ENCODE results near the gene DICER1. TPM values are rescaled to one million over a fixed set of nuclear protein-coding genes. Genes with fewer than 3 reads are reported as not detected.
A peak's percentile ranks its signal among the peaks of the same experiment; 100 is the strongest.

The DICER1 gene
- total and polyA plus RNA-seq, 12 donors = 7.1 to 81.5 (median 32.1) TPM

- TF ChIP-seq POLR2A (IDR thresholded peaks at IDR 0.05) (no peak), CTCF (IDR thresholded peaks at IDR 0.05) (no peak)
- Histone ChIP-seq H3K9me3 (replicated peaks in 1 of 3) (no peaks in the 10 kb centered on the region), H3K36me3 (replicated peaks in 1 of 2) (no peaks in the 10 kb centered on the region), H3K27ac (no peak overlapping the region), H3K27me3 (peaks cover 3% of the 10 kb centered on the region), H3K4me1 (replicated peaks in 1 of 2) (no peaks in the 10 kb centered on the region), H3K4me3 (no peak overlapping the region)
- DNase-seq = no peak
- WGBS, 4 donors = 81 to 96% (median 89%) methylated on average over 7 of the region's 7 CpGs
- intact Hi-C loops (cut with DNase I) = no loop called here
These were observed 109.6 kb downstream of the DICER1 start for GRCh38 chr14:95047754-95048153.

- 62 to 74% (median 66%) methylated on average over 23 to 28 of the region's 28 CpGs for WGBS, 4 donors
- TF ChIP-seq CTCF (IDR thresholded peaks at IDR 0.05) (no peak), POLR2A (IDR thresholded peaks at IDR 0.05) (no peak)
- Histone ChIP-seq H3K9me3 (replicated peaks in 1 of 3) (no peaks in the 10 kb centered on the region), H3K36me3 (replicated peaks in 1 of 2) (no peaks in the 10 kb centered on the region), H3K27me3 (peaks cover 3% of the 10 kb centered on the region), H3K4me1 (replicated peaks in 1 of 2) (no peaks in the 10 kb centered on the region), H3K4me3 (no peak overlapping the region), H3K27ac (no peak overlapping the region)
- intact Hi-C loops (cut with DNase I) = no loop called here
- DNase-seq = peak in 1 of 7 donors; percentile 17
These were observed 110.3 kb downstream of the DICER1 start for GRCh38 chr14:95046711-95047681.

- Histone ChIP-seq H3K4me1 (replicated peaks in 1 of 2) (no peaks in the 10 kb centered on the region), H3K9me3 (replicated peaks in 1 of 3) (no peaks in the 10 kb centered on the region), H3K27me3 (peaks cover 3% of the 10 kb centered on the region), H3K4me3 (no peak overlapping the region), H3K27ac (no peak overlapping the region), H3K36me3 (replicated peaks in 1 of 2) (no peaks in the 10 kb centered on the region)
- peak in 1 of 7 donors; percentile 5 for DNase-seq
- intact Hi-C loops (cut with DNase I) = no loop called here
- 83 to 90% (median 83%) methylated on average over 15 of the region's 15 CpGs for WGBS, 4 donors
- TF ChIP-seq POLR2A (IDR thresholded peaks at IDR 0.05) (no peak), CTCF (IDR thresholded peaks at IDR 0.05) (no peak)
These were observed 111.4 kb downstream of the DICER1 start for GRCh38 chr14:95045836-95046430.

GRCh38 chr14:95045106-95045701 lies 112.1 kb downstream of the DICER1 start:
- intact Hi-C loops (cut with DNase I) = no loop called here
- H3K36me3 ChIP-seq (replicated peaks in 1 of 2) = no peaks in the 10 kb centered on the region
- TF ChIP-seq POLR2A (IDR thresholded peaks at IDR 0.05) = no peak
- TF ChIP-seq CTCF (IDR thresholded peaks at IDR 0.05) = no peak
- H3K27ac ChIP-seq = no peak overlapping the region
- H3K27me3 ChIP-seq = peaks cover 3% of the 10 kb centered on the region
- H3K9me3 ChIP-seq (replicated peaks in 1 of 3) = no peaks in the 10 kb centered on the region
- WGBS, 4 donors = 71 to 77% (median 73%) methylated on average over 13 of the region's 13 CpGs
- H3K4me3 ChIP-seq = no peak overlapping the region
- peak in 2 of 7 donors; percentile 4 to 41 for DNase-seq
- no peaks in the 10 kb centered on the region for H3K4me1 ChIP-seq (replicated peaks in 1 of 2)

All from adrenal gland (tissue), 12 donors.